ENCODE results near the gene ZNF296. TPM values are rescaled to one million over a fixed set of nuclear protein-coding genes. Genes with fewer than 3 reads are reported as not detected.
A peak's percentile ranks its signal among the peaks of the same experiment; 100 is the strongest.

Gene ZNF296
- total and polyA plus RNA-seq, 2 donors (not counting 3 experiments of a cell fraction or from before 2014, with no cell fraction given), result 0.35 to 1.8 TPM

DNA sequence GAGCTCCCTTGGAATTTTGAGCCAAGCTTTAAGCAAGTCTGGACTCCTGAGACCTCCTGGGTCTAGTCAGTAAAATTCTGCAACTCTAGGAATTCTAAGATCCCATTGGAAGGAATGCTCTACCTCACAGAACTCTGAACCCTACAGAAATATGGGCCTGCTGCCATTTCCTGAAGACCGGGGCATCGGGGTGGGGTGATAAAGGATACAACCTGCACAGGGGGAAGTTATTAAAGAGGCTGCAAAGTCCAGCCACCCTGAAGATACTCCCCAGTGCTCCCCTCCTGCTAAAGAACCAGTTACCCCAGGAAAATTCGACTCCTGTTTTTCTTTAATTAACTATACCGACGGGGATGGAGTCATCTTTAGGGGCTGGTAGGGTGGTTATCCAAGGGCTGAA lies 14.3 kb upstream of the ZNF296 start:
- H3K4me2 ChIP-seq (ENCODE audit: insufficient read depth, low read length), result no peak overlapping the region
- H3K27ac ChIP-seq (ENCODE audit: insufficient read depth, low read depth, low read length), result no peak overlapping the region
- intact Hi-C loops (cut with micrococcal nuclease) (loop anchor here (1.0 to 5.0 kb wide), 3 partner anchors 11 to 157 kb away; partner anchors contain the start of genes EXOC3L2 and GEMIN7), dilution Hi-C loops (cut with MboI; ENCODE audit: extremely low pct_ligation_motif_present, low sequenced_read_pairs) (no loop called here)
- DNase-seq (ENCODE audit: low read depth, low spot score) (no peak), FAIRE-seq (no peak)
- peaks cover 0 to 6% of the 10 kb centered on the region in 2 experiments for H3K36me3 ChIP-seq (ENCODE audit: control insufficient read depth in 2 of 2, extremely low read depth in 1 of 2, insufficient read depth in 2 of 2, low read length in 2 of 2)
- no peaks in the 10 kb centered on the region for H3K27me3 ChIP-seq (ENCODE audit: control insufficient read depth in 2 of 2, insufficient read depth in 2 of 2, low read length in 2 of 2)
- H3K9ac ChIP-seq (replicated peaks; ENCODE audit: extremely low read depth, insufficient read depth, low read length), result no peak overlapping the region
- no peak overlapping the region for H2AFZ ChIP-seq (ENCODE audit: low read depth, low read length)
- POLR2A ChIA-PET, result interaction anchor here (0.7 kb wide), 1 partner anchor 47 kb away, joined by 4 read pairs; no protein-coding TSS in a partner anchor
- BruUV-seq (replicated peaks), result no TSS peak
- H3K9me1 ChIP-seq (replicated peaks; ENCODE audit: control insufficient read depth, extremely low read depth, insufficient read depth, low read length), result no peaks in the 10 kb centered on the region
- no peaks in the 10 kb centered on the region for H4K20me1 ChIP-seq (replicated peaks; ENCODE audit: control insufficient read depth, extremely low read depth, insufficient read depth, low read length)
- CTCF ChIA-PET, result interaction anchor here (2.1 to 3.8 kb wide), 2 partner anchors 11 to 31 kb away, joined by 8 to 16 read pairs; partner anchors contain the start of gene GEMIN7
- no peaks in the 10 kb centered on the region for H3K9me3 ChIP-seq (replicated peaks; ENCODE audit: control insufficient read depth, insufficient read depth, low read length)
- H3K4me3 ChIP-seq (replicated peaks in 1 of 3; ENCODE audit: insufficient read depth in 1 of 3, low read depth in 1 of 3, low read length in 3 of 3), result peak overlapping the region in 1 of 3 experiments; percentile 28
- peaks cover 30% of the 10 kb centered on the region for H3K79me2 ChIP-seq (ENCODE audit: control insufficient read depth, insufficient read depth, low read length)
- H3K4me1 ChIP-seq (ENCODE audit: control insufficient read depth, extremely low read depth, insufficient read depth, low read length), result peaks cover 13% of the 10 kb centered on the region
- TF ChIP-seq GATA2 (IDR thresholded peaks at IDR 0.05; ENCODE audit: insufficient read depth, insufficient read length, low read depth, low read length), result no peak
- no peak for TF ChIP-seq MYC (IDR thresholded peaks at IDR 0.05; ENCODE audit: low read depth, low read length)
- no peak for TF ChIP-seq POLR2A (IDR thresholded peaks at IDR 0.05; ENCODE audit: low read depth, low read length)
- TF ChIP-seq, protein P1, sequence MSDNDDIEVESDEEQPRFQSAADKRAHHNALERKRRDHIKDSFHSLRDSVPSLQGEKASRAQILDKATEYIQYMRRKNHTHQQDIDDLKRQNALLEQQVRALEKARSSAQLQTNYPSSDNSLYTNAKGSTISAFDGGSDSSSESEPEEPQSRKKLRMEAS (IDR thresholded peaks at IDR 0.05; ENCODE audit: insufficient read depth, insufficient read length), result no peak
- no peak for TF ChIP-seq JUN (IDR thresholded peaks at IDR 0.05; ENCODE audit: borderline replicate concordance, insufficient read depth, insufficient read length, low read depth)
- TF ChIP-seq, protein P2, sequence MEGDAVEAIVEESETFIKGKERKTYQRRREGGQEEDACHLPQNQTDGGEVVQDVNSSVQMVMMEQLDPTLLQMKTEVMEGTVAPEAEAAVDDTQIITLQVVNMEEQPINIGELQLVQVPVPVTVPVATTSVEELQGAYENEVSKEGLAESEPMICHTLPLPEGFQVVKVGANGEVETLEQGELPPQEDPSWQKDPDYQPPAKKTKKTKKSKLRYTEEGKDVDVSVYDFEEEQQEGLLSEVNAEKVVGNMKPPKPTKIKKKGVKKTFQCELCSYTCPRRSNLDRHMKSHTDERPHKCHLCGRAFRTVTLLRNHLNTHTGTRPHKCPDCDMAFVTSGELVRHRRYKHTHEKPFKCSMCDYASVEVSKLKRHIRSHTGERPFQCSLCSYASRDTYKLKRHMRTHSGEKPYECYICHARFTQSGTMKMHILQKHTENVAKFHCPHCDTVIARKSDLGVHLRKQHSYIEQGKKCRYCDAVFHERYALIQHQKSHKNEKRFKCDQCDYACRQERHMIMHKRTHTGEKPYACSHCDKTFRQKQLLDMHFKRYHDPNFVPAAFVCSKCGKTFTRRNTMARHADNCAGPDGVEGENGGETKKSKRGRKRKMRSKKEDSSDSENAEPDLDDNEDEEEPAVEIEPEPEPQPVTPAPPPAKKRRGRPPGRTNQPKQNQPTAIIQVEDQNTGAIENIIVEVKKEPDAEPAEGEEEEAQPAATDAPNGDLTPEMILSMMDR (IDR thresholded peaks at IDR 0.05; ENCODE audit: extremely low read depth in 1 of 2, insufficient read depth in 1 of 2, low read depth in 1 of 2, low read length in 2 of 2), result no peak
- no peak for TF ChIP-seq POLR2AphosphoS5 (IDR thresholded peaks at IDR 0.05; ENCODE audit: insufficient read depth, low read depth, low read length)
- TF ChIP-seq FOS (IDR thresholded peaks at IDR 0.05; ENCODE audit: borderline replicate concordance, insufficient read depth, low read length), result no peak
- no peak for TF ChIP-seq EZH2 (IDR thresholded peaks at IDR 0.05; ENCODE audit: borderline replicate concordance, low read depth, low read length, severe bottlenecking)
